ENCODE measurements around the gene MTA3.

The MTA3 gene

DNA sequence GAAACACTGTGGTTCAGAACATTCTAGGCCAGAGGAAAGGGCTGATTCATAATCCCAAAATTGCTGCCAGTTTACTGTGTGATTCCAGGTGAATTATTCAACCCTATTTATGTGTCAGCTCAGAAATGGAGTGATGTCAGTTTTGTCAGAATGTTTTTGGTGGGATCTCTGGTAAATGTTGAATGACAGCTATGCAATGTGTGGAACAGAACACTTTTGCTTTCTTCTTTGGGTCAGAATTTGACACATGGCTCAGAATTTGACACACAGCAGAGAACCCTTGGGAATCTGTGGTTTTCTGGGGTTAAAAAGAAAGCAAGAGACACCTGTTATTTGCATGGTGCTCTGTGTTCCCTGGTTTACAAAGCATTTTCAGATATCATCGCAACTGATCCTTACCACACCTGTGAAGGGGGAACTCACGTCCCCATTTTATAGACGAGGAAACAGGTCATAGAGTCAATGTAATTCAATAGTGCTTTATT, 1.6 kb upstream of the MTA3 start:
- H3K9ac ChIP-seq (ENCODE audit: low read length in 5 of 5): no peak overlapping the region
- peak overlapping the region; percentile 69 for H3K27ac ChIP-seq (ENCODE audit: low read depth, low read length)
- H3K27me3 ChIP-seq (ENCODE audit: control insufficient read depth in 5 of 5, insufficient read depth in 4 of 5, low read length in 5 of 5): no peaks in the 10 kb centered on the region
- no peaks in the 10 kb centered on the region for H3K36me3 ChIP-seq (ENCODE audit: control insufficient read depth in 5 of 5, insufficient read depth in 5 of 5, low read length in 5 of 5)
- peaks cover 4 to 22% (median 17%) of the 10 kb centered on the region in 5 donors for H3K4me1 ChIP-seq (ENCODE audit: control insufficient read depth in 5 of 5, insufficient read depth in 5 of 5, low read length in 5 of 5)
- no peak overlapping the region for H3K4me3 ChIP-seq (ENCODE audit: low read depth in 1 of 5, low read length in 5 of 5)
- no peaks in the 10 kb centered on the region for H3K9me3 ChIP-seq (ENCODE audit: control insufficient read depth in 5 of 5, low read length in 5 of 5)

DNA sequence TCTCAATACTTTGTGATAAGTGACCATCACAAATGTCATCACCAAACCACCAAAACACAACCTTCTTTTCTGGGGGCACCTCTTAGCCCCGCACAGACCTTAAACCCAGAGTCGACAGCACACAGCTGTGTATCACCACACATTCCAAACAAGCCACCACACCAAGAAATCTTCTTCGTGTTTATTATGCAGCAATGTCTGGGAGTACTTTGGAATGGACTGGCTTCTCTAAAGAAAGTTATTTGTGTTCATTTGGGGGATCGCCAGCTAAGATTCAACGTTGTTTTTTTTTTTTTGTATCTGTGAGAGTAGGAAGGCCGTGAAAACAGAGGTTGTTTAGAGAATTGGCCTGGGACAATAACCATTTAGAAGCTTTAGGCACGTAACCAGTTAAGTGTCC, 1.1 kb upstream of the MTA3 start:
- Histone ChIP-seq H3K27ac (ENCODE audit: low read depth, low read length) (peak overlapping the region; percentile 69), H3K36me3 (ENCODE audit: control insufficient read depth in 5 of 5, insufficient read depth in 5 of 5, low read length in 5 of 5) (no peaks in the 10 kb centered on the region), H3K4me1 (ENCODE audit: control insufficient read depth in 5 of 5, insufficient read depth in 5 of 5, low read length in 5 of 5) (peaks cover 4 to 26% (median 17%) of the 10 kb centered on the region in 5 donors), H3K9ac (ENCODE audit: low read length in 5 of 5) (no peak overlapping the region), H3K9me3 (ENCODE audit: control insufficient read depth in 5 of 5, low read length in 5 of 5) (no peaks in the 10 kb centered on the region), H3K4me3 (ENCODE audit: low read depth in 1 of 5, low read length in 5 of 5) (no peak overlapping the region), H3K27me3 (ENCODE audit: control insufficient read depth in 5 of 5, insufficient read depth in 4 of 5, low read length in 5 of 5) (no peaks in the 10 kb centered on the region)

- Histone ChIP-seq H3K4me3 (ENCODE audit: low read depth in 1 of 5, low read length in 5 of 5) (peak overlapping the region in 3 of 5 donors; percentile 7 to 44 (median 26)), H3K36me3 (ENCODE audit: control insufficient read depth in 5 of 5, insufficient read depth in 5 of 5, low read length in 5 of 5) (no peaks in the 10 kb centered on the region), H3K27ac (ENCODE audit: low read depth, low read length) (peak overlapping the region; percentile 69), H3K9me3 (ENCODE audit: control insufficient read depth in 5 of 5, low read length in 5 of 5) (no peaks in the 10 kb centered on the region), H3K4me1 (ENCODE audit: control insufficient read depth in 5 of 5, insufficient read depth in 5 of 5, low read length in 5 of 5) (peaks cover 4 to 26% (median 17%) of the 10 kb centered on the region in 5 donors), H3K27me3 (ENCODE audit: control insufficient read depth in 5 of 5, insufficient read depth in 4 of 5, low read length in 5 of 5) (no peaks in the 10 kb centered on the region), H3K9ac (ENCODE audit: low read length in 5 of 5) (no peak overlapping the region)
Measured at GRCh38 chr2:42567806-42568400, 529 bp upstream of the MTA3 start.

GRCh38 chr2:42569116-42569711, 782 bp downstream of the MTA3 start:
- Histone ChIP-seq H3K27ac (ENCODE audit: low read depth, low read length) (no peak overlapping the region), H3K4me3 (ENCODE audit: low read depth in 1 of 5, low read length in 5 of 5) (peak overlapping the region; percentile 70 to 77 (median 74)), H3K4me1 (ENCODE audit: control insufficient read depth in 5 of 5, insufficient read depth in 5 of 5, low read length in 5 of 5) (peaks cover 4 to 26% (median 17%) of the 10 kb centered on the region in 5 donors), H3K9me3 (ENCODE audit: control insufficient read depth in 5 of 5, low read length in 5 of 5) (no peaks in the 10 kb centered on the region), H3K27me3 (ENCODE audit: control insufficient read depth in 5 of 5, insufficient read depth in 4 of 5, low read length in 5 of 5) (no peaks in the 10 kb centered on the region), H3K36me3 (ENCODE audit: control insufficient read depth in 5 of 5, insufficient read depth in 5 of 5, low read length in 5 of 5) (peaks cover 0 to 4% (median 0%) of the 10 kb centered on the region in 5 donors), H3K9ac (ENCODE audit: low read length in 5 of 5) (peak overlapping the region; percentile 7 to 71 (median 57))

GRCh38 chr2:42569883-42570282, 1.5 kb downstream of the MTA3 start:
- H3K9ac ChIP-seq (ENCODE audit: low read length in 5 of 5): peak overlapping the region in 2 of 5 donors; percentile 57 to 71
- H3K4me3 ChIP-seq (ENCODE audit: low read depth in 1 of 5, low read length in 5 of 5): peak overlapping the region in 4 of 5 donors; percentile 70 to 77 (median 74)
- no peaks in the 10 kb centered on the region for H3K9me3 ChIP-seq (ENCODE audit: control insufficient read depth in 5 of 5, low read length in 5 of 5)
- H3K27ac ChIP-seq (ENCODE audit: low read depth, low read length): no peak overlapping the region
- H3K36me3 ChIP-seq (ENCODE audit: control insufficient read depth in 5 of 5, insufficient read depth in 5 of 5, low read length in 5 of 5): peaks cover 0 to 7% (median under 1%) of the 10 kb centered on the region in 5 donors
- no peaks in the 10 kb centered on the region for H3K27me3 ChIP-seq (ENCODE audit: control insufficient read depth in 5 of 5, insufficient read depth in 4 of 5, low read length in 5 of 5)
- peaks cover 4 to 26% (median 17%) of the 10 kb centered on the region in 5 donors for H3K4me1 ChIP-seq (ENCODE audit: control insufficient read depth in 5 of 5, insufficient read depth in 5 of 5, low read length in 5 of 5)

GRCh38 chr2:42572297-42573081, 4.1 kb downstream of the MTA3 start:
- H3K9ac ChIP-seq (ENCODE audit: low read length in 5 of 5): no peak overlapping the region
- no peak overlapping the region for H3K4me3 ChIP-seq (ENCODE audit: low read depth in 1 of 5, low read length in 5 of 5)
- H3K9me3 ChIP-seq (ENCODE audit: control insufficient read depth in 5 of 5, low read length in 5 of 5): no peaks in the 10 kb centered on the region
- peaks cover 4 to 23% (median 16%) of the 10 kb centered on the region in 5 donors for H3K4me1 ChIP-seq (ENCODE audit: control insufficient read depth in 5 of 5, insufficient read depth in 5 of 5, low read length in 5 of 5)
- peaks cover 3 to 17% (median 7%) of the 10 kb centered on the region in 5 donors for H3K36me3 ChIP-seq (ENCODE audit: control insufficient read depth in 5 of 5, insufficient read depth in 5 of 5, low read length in 5 of 5)
- no peak overlapping the region for H3K27ac ChIP-seq (ENCODE audit: low read depth, low read length)
- H3K27me3 ChIP-seq (ENCODE audit: control insufficient read depth in 5 of 5, insufficient read depth in 4 of 5, low read length in 5 of 5): no peaks in the 10 kb centered on the region

GRCh38 chr2:42573256-42573655, 4.8 kb downstream of the MTA3 start:
- peaks cover 3 to 17% (median 7%) of the 10 kb centered on the region in 5 donors for H3K36me3 ChIP-seq (ENCODE audit: control insufficient read depth in 5 of 5, insufficient read depth in 5 of 5, low read length in 5 of 5)
- no peak overlapping the region for H3K9ac ChIP-seq (ENCODE audit: low read length in 5 of 5)

DNA sequence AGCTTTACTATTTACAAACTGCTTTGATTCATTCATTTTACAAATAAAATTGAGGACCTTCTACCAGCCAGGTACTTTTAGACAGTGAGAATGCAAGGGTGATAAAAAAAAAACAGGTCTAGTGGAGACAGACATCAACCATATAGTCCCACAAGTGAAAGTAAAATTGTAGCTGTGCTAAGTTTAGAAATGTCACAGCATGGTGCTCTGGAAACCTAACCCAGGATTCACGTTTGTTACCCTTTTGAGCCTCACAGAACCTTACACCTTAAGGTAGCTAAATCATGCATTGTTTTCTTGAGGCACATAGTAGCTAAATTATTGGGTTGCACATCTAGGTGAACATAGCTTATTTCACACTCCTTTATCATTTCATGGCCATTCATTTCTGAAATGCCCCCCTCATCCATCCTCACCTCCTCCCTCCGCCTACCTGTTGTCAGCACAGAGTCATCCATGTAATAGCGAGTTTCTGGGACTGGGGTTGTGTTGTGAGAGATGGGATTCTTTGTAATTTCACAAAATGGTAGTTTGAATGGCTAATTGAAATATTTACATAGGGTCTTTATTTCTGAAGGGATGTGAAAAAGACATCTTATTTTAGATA, 7.1 kb downstream of the MTA3 start:
- H3K9me3 ChIP-seq (ENCODE audit: control insufficient read depth in 5 of 5, low read length in 5 of 5): no peaks in the 10 kb centered on the region
- H3K27me3 ChIP-seq (ENCODE audit: control insufficient read depth in 5 of 5, insufficient read depth in 4 of 5, low read length in 5 of 5): no peaks in the 10 kb centered on the region
- no peak overlapping the region for H3K27ac ChIP-seq (ENCODE audit: low read depth, low read length)
- no peak overlapping the region for H3K4me3 ChIP-seq (ENCODE audit: low read depth in 1 of 5, low read length in 5 of 5)
- peaks cover 0 to 4% (median 0%) of the 10 kb centered on the region in 5 donors for H3K4me1 ChIP-seq (ENCODE audit: control insufficient read depth in 5 of 5, insufficient read depth in 5 of 5, low read length in 5 of 5)
- H3K9ac ChIP-seq (ENCODE audit: low read length in 5 of 5): no peak overlapping the region
- peaks cover 9 to 26% (median 16%) of the 10 kb centered on the region in 5 donors for H3K36me3 ChIP-seq (ENCODE audit: control insufficient read depth in 5 of 5, insufficient read depth in 5 of 5, low read length in 5 of 5)

More at GRCh38 chr2:42573256-42573655, 4.8 kb downstream of the MTA3 start:
- H3K4me3 ChIP-seq (ENCODE audit: low read depth in 1 of 5, low read length in 5 of 5): no peak overlapping the region
- H3K9me3 ChIP-seq (ENCODE audit: control insufficient read depth in 5 of 5, low read length in 5 of 5): no peaks in the 10 kb centered on the region
- no peaks in the 10 kb centered on the region for H3K27me3 ChIP-seq (ENCODE audit: control insufficient read depth in 5 of 5, insufficient read depth in 4 of 5, low read length in 5 of 5)
- peaks cover 2 to 16% (median 10%) of the 10 kb centered on the region in 5 donors for H3K4me1 ChIP-seq (ENCODE audit: control insufficient read depth in 5 of 5, insufficient read depth in 5 of 5, low read length in 5 of 5)
- no peak overlapping the region for H3K27ac ChIP-seq (ENCODE audit: low read depth, low read length)

- Histone ChIP-seq H3K9me3 (ENCODE audit: control insufficient read depth in 5 of 5, low read length in 5 of 5) (no peaks in the 10 kb centered on the region), H3K36me3 (ENCODE audit: control insufficient read depth in 5 of 5, insufficient read depth in 5 of 5, low read length in 5 of 5) (peaks cover 18 to 42% (median 19%) of the 10 kb centered on the region in 5 donors), H3K27ac (ENCODE audit: low read depth, low read length) (no peak overlapping the region), H3K4me3 (ENCODE audit: low read depth in 1 of 5, low read length in 5 of 5) (no peak overlapping the region), H3K4me1 (ENCODE audit: control insufficient read depth in 5 of 5, insufficient read depth in 5 of 5, low read length in 5 of 5) (no peaks in the 10 kb centered on the region), H3K27me3 (ENCODE audit: control insufficient read depth in 5 of 5, insufficient read depth in 4 of 5, low read length in 5 of 5) (no peaks in the 10 kb centered on the region), H3K9ac (ENCODE audit: low read length in 5 of 5) (no peak overlapping the region)
Measured at GRCh38 chr2:42578621-42579020, 10.2 kb downstream of the MTA3 start.

Measured in subcutaneous abdominal adipose tissue (tissue), 5 donors.